GM19467 (cell line): ENCODE results near the gene HERC4.
"Not testable (repeated sequence)": the region's sequence is repeated elsewhere in the genome, so short reads cannot be mapped to it uniquely, and the experiment has no call there.

Source experiments
- ATAC-seq: cut with Tn5 transposase; IDR thresholded peaks from one replicate; pipeline ENCODE4 v1.9.1; 2021; ENCODE audit warnings: mild to moderate bottlenecking, moderate library complexity; ENCODE audit not compliant: unreplicated experiment

The HERC4 gene

DNA sequence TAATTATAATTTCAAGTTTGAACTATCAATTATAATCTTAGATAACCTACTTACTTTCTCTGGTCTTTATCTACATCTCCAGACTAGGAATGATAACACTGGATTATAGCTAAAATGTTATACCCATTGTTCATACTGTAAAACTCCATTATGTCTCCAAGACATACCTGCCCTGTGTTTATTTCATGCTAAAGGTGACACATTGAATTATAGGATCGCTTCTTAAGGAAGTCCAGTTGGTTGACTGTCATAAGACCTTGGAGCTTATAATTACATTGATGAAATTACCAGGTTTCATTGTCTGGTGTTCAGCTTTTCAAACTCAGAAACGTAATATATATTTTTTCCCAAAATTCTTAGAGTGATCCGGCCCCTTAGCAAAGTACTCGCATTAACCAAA, 15.5 kb upstream of the HERC4 start:
- ATAC-seq: no peak

DNA sequence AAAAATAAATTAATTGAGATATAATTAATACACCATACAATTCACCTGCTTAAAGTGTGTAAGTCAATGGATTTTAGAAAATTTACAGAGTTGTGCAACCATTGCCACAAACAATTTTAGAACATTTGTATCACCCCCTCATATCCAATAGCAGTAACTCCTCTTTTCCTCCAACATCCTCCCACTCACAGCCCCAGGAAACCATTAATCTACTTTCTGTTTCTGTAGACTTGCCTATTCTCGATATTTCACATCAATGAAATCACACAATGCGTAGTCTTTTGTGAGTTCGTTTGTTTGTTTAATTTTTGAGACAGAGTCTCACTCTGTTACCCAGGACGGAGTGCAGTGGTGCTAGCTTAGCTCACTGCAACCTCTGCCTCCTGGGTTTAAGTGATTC, 13.7 kb upstream of the HERC4 start:
- ATAC-seq: no peak

DNA sequence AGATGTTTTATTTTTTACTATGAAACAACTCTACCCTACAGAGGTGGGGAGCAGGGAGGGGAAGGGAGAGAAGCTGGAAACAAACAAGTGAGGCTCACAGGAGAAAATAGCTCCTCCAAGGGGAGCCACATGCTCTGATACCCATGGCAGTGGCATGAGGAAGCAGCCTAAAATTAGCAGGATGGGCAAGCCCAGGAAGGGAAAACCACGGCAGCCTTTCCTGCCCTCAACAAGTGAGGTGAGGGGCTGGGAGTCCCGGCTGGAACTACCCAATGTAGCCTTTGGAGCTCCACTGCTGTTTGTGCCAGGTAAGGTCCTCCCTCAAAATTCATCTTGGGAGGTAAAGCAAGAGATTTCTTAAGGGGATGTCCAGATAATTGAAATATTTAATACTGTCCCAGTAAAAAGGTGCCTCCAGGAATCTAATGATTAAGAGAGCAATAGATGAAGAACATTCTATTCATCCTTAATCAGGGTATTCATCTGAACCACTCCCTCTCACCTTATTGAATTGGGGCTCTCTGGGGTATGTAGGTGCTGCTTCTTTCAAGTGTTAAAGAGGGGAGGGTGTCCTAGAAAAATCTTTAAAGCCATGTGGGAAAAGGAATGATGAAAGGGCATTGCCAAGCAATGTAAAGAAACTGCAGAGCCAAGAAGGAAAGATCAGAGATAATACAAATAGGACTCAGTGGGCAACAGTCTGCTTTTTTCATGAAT, 12.8 kb upstream of the HERC4 start:
- ATAC-seq: no peak

DNA sequence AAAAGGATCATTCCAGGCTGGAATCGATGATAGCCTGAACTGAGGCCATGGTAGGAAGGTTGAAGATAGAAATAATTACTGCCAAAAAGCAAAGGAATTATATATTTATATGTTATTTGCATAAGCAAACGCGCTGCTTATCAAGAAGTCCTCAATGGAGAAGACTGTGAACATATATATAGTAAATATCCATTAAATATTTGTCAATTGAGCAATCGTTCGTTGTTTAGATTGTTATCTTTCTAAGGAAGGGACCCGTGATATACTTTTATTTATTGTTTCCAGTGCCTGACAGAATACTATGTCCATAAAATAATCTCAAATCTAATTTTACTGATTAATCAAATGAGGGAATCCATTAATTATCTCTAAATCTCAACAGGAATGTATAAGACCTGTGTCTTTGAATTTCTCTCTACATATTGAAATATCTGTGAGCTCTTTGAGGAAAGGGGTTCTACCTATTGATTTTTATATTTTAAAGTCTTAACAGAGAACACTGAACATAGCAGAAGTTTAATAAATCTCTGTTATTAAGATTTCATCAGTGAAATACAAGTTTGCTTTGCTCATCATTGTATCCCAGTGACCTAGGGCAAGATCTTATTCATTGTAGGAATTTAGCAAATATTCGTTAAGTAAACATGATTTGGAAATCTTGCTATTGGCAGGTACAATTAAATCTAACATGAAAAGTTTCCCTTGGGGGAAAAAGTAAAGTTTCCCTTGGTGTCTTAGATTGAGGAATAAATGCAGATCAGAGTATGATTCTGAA, 12.0 kb upstream of the HERC4 start:
- no peak for ATAC-seq

DNA sequence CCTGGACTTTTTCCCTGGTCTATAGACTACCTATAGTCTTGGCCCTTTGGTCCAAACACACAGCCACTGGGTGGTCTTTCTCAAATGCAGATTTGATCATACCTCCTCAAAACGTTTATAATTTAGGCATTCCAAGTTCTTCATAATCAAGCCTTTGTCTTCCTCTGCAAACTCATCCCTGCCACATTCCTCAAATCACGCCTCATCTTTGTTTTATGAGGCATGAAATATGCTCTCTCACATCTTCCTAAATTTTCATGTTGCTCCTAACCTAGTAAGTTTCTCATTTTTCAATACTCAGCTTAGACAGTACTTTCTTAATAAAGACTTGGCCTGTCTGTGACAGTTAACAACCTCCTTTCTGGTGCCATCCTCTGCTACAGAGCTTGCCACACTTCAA, 10.9 kb upstream of the HERC4 start:
- ATAC-seq: no peak

DNA sequence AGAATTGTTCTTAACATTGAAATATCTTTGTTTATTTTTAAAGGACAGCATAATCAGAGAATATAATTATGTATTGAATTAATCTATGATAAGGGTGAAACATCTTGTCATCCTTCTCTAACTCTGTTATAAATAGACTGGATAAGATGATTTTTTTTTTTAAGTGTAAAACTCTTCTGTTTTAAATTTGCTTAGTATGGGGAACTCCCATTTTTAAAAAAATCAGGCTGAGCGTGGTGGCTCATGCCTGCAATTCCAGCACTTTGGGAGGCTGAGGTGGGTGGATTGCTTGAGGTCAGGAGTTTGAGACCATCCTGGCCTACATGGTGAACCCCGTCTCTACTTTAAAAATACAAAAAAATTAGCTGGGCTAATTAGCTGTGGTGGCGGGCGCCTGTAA, 9.4 kb upstream of the HERC4 start:
- ATAC-seq: no peak

DNA sequence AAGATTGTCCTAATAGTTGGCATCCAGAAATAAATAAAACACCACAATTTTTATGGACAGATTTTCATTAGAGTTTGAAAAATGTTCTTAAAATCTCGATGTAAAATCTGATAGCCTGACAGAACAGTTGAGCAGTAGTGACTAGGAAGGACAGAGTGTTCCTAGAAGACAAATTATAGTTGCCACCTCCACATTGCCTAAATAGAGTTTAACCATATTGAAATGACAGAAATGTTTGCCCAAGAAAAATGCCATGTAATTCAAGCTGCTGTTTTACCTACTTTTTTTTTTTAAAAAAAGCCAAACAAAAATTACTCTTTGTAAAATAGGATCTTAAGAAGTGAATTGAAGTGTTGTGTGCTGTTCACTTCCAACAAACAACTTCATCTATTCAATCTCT, 8.9 kb upstream of the HERC4 start:
- ATAC-seq: no peak

DNA sequence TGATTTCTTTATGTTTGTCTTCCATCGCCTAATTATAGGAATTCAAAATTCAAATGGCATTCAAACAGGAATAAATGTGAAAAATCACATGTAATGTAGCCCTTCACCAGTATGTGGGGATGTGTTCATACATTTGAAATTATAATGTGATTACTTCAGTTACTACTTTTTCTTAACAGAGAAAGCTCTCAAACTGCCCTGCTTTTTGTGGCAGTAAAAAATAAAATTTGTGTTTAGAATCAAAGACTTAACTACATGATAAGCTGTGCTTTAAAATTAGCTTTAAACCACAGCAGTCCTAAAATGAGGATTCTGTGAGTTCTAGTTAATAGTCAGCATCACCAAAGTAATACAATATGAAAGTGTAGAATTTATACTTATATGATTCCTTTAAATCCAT, 7.8 kb upstream of the HERC4 start:
- ATAC-seq: no peak

DNA sequence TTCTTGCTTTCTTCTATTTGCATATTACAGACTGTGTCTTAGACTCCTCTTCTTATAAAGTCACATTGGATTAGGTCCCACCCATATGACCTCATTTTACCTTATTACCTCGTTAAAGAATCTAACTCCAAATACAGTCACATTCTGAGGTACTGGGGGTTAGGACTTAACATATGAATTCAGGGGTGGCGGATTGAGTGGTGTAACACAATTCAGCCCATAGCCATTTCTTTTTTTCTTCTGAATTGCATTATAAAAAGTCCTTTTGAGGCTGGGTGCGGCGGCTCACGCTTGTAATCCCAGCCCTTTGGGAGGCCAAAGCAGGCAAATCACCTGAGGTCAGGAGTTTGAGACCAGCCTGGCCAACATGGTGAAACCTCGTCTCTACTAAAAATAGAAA, 6.8 kb upstream of the HERC4 start:
- no peak for ATAC-seq

DNA sequence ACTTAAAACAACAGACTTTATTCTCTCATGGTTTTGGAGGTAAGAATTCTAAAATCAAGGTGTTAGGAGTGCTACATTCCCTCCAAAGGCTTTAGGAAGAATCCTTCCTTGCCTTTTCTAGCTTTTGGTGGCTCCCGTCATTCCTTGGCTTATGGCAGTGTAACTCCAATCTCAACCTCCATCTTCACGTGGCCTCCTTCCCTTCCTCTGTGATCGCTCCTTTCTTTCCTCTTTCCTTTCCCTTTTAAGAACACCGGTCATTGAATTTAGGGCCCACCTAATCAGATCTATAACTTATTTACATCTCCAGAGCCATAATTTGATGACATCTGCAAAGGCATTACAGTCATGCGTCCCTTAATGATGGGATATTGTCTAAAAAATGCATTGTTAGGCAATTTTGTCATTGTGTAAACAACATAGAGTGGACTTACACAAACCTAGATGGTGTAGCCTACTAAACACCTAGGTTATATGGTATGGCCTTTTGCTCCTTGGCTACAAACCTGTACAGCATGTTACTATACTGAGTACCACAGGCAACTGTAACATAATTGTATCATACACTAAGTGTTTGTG, 5.9 kb upstream of the HERC4 start:
- no peak for ATAC-seq

DNA sequence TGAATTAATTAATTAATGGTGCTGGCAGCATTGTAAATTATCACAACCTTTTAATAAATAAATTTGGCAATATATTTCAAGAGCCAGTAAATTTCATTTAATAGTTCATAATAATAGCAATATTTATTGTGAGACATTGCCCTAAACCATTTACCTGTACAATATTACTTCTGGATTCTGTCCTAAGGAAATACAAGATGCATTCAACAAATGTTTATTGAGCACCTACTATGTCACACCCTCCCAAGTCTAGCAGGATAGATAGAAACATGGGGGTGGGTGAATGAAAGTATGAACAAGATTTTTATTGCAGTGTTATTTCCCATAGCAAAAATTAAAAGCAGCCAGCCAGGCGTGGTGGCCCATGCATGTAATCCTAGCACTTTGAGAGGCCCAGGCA, 4.4 kb upstream of the HERC4 start:
- ATAC-seq: no peak

DNA sequence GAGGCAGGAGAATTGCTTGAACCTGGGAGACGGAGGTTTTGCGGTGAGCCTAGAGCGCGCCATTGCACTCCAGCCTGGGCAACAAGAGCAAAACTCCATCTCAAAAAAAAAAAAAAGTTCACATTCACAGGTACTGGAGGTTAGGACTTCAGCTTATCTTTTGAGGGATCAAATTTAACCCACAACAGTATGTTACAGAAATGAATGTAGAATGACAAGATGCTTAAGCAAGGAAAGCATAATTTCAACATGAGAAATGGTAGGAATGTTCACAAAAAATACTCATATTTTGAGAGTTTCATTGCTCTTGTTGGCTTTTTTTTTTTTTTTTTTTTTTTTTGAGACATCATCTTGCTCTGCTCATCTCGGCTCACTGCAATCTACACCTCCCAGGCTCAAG, 1.9 kb upstream of the HERC4 start:
- no peak for ATAC-seq

DNA sequence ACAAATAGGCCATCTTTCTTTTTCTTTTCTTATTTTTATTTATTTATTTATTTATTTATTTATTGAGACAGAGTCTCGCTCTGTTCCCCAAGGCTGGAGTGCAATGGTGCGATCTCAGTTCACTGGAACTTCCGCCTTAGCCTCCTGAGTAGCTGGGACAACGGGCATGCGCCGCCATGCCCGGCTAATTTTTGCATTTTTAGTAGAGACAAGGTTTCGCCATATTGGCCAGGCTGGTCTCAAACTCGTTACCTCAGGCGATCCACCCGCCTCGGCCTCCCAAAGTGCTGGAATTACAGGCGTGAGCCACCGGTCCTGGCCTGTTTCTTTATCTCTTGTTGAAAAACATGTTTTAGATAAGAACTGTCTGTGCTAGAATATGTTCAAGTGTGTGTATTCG, 998 bp upstream of the HERC4 start:
- ATAC-seq: not testable (repeated sequence)

DNA sequence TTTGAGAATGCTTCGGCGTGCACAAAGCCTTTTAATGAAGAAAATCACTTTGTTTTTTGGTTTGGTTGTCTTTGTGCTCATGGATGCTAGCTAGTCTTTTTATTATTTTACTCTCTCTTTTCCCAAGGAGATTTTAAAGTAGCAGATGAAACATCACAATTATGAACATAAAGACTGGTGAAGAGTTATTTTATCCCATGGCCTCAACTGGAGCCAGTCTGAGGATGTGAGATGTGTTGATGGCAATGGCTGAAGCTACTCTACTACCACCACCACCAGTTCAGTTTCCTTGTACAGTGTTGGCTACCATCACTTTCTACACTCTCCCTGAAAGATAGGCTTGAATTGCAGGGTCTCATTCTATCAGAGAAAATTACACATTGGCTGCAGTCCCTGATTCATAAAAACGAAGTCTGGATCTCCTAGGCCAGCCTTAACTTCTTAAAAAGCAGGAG, 494 bp upstream of the HERC4 start:
- ATAC-seq: no peak

DNA sequence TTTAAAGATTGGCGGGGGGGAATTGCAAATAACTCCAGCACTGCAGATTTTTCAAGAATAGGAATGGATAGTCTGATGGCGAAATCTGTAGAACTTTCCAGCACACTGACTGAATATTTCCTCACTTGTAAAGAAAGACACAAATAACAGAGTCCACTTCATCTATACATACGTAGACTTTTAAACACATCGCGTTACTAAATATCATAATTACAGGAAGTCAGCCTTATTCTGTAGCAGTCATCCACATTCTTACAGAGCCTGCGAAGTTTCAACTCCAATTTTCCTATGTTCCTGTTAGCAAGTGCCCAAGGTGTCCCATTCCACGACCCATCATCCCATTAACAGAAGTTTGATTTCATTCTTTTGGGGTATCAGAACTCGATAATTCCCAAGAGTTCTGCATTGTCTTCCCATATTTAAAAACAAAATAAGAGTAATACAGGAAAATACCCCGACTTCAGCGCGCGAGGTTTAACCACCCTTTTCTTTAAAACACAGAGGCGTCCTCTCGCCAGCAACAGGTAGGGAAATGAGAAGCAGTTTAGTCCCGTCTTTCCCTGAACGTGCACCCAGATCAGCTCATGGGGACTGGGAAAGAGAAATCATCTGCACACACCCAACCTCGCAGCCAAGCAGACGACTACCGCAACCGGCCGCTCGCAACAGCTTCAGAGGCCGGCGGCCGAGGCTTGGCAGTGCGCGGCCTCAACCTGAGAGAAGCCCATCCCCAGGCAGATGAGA, 880 bp downstream of the HERC4 start:
- ATAC-seq: no peak

DNA sequence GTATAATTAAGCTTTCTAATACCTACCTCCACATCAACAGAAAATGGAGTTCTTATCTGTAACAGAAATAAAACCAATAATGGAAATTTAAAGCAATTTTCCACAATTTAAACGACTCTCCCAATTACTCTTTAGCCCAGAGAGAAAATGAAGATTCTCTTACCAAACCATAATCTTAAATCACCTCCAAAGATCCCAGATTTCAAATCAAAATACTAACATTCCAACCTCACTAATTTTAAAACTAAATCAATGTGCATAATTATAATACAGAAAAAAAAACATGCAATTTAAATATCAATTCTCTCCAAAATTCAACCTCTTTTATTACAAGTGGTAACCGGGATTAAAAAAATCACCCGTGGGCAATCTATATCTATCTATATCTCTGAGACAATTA, 1.5 kb downstream of the HERC4 start:
- no peak for ATAC-seq

DNA sequence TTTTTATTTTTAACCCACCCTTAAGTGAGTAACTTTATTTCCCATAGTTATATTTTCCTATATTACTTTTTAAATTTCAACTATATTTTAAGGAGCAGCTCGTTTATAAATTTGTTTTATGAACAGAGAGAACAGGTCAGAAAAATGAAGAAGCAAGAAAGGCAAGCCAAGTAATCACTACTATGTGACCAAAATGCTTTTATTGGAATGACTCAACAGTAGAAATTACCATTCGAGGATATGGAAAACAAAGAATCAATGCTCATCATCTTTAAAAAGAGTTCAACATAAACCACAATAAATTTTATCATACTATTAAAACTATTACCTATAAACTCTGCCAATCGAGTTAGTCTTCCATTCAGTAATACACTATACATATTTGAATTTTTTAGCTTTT, 7.6 kb downstream of the HERC4 start:
- ATAC-seq: no peak

DNA sequence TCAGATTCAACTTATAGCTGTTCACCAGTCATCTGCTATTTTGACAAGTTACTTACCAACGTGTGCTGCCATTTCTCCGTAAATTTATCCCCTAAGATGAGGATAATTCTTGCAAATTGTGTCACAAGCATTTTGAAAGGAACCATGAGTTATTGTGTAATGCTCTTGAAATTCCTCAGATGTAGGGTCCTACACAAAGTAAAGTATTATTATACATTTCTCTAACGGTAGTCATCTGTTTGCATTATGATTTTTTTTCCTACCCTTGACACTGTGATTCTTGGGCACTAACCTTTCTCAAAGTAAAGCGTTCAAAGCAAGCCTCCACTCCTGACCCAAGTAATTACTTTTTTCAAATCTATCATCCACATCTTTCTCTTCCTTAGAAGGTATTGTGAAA, 8.1 kb downstream of the HERC4 start:
- ATAC-seq: no peak

DNA sequence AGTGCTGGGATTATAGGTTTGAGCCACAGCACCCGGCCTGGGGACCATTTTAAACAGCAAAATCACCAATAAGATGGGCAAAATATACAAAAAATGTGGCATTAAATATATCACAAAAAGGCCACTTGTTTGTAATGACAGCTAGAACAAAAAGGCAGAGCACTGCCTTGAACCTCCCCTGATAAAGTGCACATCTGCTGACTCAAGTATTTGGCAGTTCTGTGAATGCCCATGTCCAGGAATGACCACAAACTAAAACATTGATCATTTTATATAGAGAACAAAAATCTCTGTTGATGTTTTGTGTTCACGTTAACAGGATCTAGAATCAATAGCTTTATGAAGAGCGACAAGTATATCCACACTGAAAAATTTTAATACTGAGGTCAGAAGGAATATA, 21.5 kb downstream of the HERC4 start:
- ATAC-seq: no peak

DNA sequence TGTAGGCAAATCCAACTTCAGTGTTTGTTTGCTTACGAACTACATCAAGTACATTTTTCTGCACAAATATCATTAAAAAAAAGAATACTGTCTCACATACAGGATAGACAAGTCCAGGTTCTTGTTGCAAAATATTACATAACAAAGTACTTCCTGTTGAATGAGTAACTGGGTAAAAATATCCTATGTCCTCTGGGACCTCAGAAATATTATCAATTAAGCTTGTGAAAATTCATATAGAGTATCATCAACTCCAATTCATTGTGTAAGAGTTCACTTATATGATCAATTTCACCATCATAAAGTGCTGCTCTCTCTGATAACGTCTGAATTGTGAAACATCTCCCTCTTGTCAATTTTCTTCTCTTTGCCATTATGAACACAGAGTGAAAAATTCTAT, 22.6 kb downstream of the HERC4 start:
- ATAC-seq: no peak

DNA sequence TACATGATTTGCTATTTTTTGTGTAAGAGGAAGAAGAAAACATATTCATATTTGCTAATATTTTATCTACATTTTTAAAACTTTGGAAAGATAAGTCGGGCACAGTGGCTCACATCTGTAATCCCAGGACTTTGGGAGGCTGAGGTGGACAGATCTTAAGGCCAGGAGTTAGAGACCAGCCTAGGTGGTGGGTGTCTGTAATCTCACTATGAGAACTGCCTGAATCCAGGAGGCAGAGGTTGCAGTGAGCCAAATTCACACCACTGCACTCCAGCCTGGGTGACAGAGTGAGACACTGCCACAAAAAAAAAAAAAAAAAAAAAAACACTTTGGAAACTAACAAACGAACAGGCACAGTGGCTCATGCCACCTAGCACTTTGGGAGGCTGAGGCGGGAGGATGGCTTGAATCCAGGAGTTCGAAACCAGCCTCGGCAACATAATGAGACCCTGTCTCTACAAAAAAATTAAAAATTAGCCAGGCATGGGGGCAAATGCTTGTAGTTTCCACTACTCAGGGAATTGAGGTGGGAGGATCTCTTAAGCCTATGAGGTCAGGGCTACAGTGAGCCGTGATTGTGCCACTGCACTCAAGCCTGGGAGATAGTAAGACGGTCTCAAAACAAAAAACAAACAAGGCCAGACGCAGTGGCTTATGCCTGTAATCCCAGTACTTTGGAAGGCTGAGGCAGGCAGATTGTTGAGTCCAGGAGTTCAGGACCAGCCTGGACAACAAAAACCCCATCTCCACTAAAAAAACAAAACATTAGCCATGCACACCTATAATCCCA, 25.6 kb downstream of the HERC4 start:
- no peak for ATAC-seq
